SU-DHL-6 (cell line): ENCODE measurements around the gene SRPK2.

ENCODE experiments used
- CTCF ChIP-seq: fragments of 200-600 bp; sonication (generic); IDR thresholded peaks from one replicate; pipeline ENCODE4 v1.5.1; 2017; ENCODE audit warnings: antibody characterized with exemption, mild to moderate bottlenecking, low read length, moderate library complexity; ENCODE audit not compliant: insufficient read depth, poor library complexity, severe bottlenecking
- EZH2phosphoT487 ChIP-seq: fragments of 200-600 bp; sonication (generic), shearing (Covaris generic); conservative IDR thresholded peaks from 2 replicates; pipeline ENCODE4 v1.6.1; 2018; ENCODE audit warnings: mild to moderate bottlenecking, antibody characterized with exemption, low read length, moderate library complexity, mixed read lengths

GRCh38 chr7:105323366-105323765 lies 65.4 kb downstream of the SRPK2 start:
- TF ChIP-seq CTCF (no peak), EZH2phosphoT487 (no peak)
